Keratinocyte (primary cell): ENCODE measurements around the gene OR56A3.

ENCODE experiments used
- EZH2 ChIP-seq: IDR thresholded peaks from one replicate; pipeline ENCODE4 v1.6.1; 2012; ENCODE audit warnings: inconsistent platforms, mild to moderate bottlenecking, low read length, moderate library complexity
- TF ChIP-seq, protein P1 (sequence below), 3 experiments: IDR thresholded peaks in 1 of 3; conservative IDR thresholded peaks in 1 of 3; optimal IDR thresholded peaks in 1 of 3; 2 replicates in 2 of 3; 3 replicates in 1 of 3; pipeline versions ENCODE3 to v1.5.1; 2011; ENCODE audit warnings: low read length in 3 of 3, mild to moderate bottlenecking in 3 of 3, moderate library complexity in 2 of 3, control low read depth in 1 of 3, inconsistent platforms in 1 of 3; ENCODE audit not compliant: insufficient read depth in 2 of 3; ENCODE audit errors: extremely low read depth in 1 of 3

GRCh38 chr11:5892908-5893307 is 49.1 kb upstream of the OR56A3 start, which contains the start of gene OR52E5:
- TF ChIP-seq, protein P1, sequence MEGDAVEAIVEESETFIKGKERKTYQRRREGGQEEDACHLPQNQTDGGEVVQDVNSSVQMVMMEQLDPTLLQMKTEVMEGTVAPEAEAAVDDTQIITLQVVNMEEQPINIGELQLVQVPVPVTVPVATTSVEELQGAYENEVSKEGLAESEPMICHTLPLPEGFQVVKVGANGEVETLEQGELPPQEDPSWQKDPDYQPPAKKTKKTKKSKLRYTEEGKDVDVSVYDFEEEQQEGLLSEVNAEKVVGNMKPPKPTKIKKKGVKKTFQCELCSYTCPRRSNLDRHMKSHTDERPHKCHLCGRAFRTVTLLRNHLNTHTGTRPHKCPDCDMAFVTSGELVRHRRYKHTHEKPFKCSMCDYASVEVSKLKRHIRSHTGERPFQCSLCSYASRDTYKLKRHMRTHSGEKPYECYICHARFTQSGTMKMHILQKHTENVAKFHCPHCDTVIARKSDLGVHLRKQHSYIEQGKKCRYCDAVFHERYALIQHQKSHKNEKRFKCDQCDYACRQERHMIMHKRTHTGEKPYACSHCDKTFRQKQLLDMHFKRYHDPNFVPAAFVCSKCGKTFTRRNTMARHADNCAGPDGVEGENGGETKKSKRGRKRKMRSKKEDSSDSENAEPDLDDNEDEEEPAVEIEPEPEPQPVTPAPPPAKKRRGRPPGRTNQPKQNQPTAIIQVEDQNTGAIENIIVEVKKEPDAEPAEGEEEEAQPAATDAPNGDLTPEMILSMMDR (optimal IDR thresholded peaks at IDR 0.05 in 1 of 3, IDR thresholded peaks at IDR 0.05 in 1 of 3, conservative IDR thresholded peaks at IDR 0.05 in 1 of 3; ENCODE audit: extremely low read depth in 1 of 3, insufficient read depth in 2 of 3, low read length in 3 of 3), result no peak
- TF ChIP-seq EZH2, result no peak
